Measurements from ENCODE around the gene ADARB1.

The ADARB1 gene

DNA sequence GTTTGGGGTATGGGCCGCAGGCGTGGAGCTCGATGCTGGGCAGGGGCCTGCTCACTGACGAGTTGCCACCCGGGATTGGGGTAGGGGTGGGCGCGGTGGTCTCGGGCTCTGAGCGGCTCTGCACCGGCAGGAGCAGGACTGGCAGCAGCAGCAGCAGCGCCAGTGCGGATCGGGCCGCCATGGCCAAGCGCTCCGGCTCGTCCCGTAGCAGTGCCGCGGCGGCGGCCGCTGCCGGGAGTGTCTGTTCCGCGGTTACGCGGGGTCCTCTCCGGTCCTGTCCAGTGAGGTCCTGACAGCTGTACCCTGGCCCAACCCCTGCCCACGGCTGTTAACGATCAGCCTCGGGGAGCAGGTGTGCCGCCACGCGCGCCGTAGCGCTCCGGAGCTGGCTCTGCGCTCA, 26.5 kb downstream of the ADARB1 start:
- no peaks in the 10 kb centered on the region for H3K36me3 ChIP-seq (ENCODE audit: control insufficient read depth, insufficient read depth, low read length)
- no peak overlapping the region for H3K4me3 ChIP-seq (ENCODE audit: low read depth, low read length)
- H3K4me2 ChIP-seq (ENCODE audit: low read length): no peak overlapping the region
- no peak overlapping the region for H3K27ac ChIP-seq
- no peaks in the 10 kb centered on the region for H3K27me3 ChIP-seq (ENCODE audit: control insufficient read depth, insufficient read depth, low read length)
- no peak overlapping the region for H3K9ac ChIP-seq
- H2AFZ ChIP-seq: no peak overlapping the region
- H3K4me1 ChIP-seq: no peaks in the 10 kb centered on the region
- H3K9me3 ChIP-seq (ENCODE audit: control insufficient read depth, low read length): no peaks in the 10 kb centered on the region
- no peak for TF ChIP-seq CTCF (IDR thresholded peaks at IDR 0.05)
- H3K79me2 ChIP-seq: no peaks in the 10 kb centered on the region

DNA sequence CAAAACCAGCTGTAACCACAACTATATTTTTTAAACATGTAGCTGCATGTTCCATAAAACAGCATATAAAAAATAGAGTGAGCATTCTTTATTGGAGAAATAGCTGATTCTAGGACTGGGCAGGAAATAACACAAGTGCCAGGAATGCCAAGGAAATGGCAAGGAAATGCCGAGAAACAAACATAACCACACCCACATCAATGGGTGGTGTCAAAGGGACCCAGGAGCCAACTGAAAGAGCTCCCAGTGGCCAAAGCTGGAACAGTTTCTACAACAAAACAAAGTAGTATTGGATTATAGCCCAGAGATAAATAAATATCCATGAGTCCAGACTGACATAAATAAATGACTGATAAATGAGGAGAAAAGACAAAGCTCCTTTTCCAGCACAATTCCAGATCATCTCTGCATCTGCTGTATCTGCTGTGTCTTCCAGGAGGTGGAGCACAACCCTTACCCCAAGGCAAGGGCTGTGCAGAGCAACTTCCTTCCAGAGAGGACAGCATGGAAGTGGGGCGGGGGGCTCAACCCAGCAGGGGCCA, 28.1 kb downstream of the ADARB1 start:
- no peak overlapping the region for H3K9ac ChIP-seq
- no peaks in the 10 kb centered on the region for H3K27me3 ChIP-seq (ENCODE audit: control insufficient read depth, insufficient read depth, low read length)
- H3K4me1 ChIP-seq: no peaks in the 10 kb centered on the region
- no peak overlapping the region for H3K4me2 ChIP-seq (ENCODE audit: low read length)
- H2AFZ ChIP-seq: no peak overlapping the region
- H3K79me2 ChIP-seq: no peaks in the 10 kb centered on the region
- H3K36me3 ChIP-seq (ENCODE audit: control insufficient read depth, insufficient read depth, low read length): no peaks in the 10 kb centered on the region
- H3K4me3 ChIP-seq (ENCODE audit: low read depth, low read length): no peak overlapping the region
- H3K27ac ChIP-seq: peak overlapping the region; percentile 15
- H3K9me3 ChIP-seq (ENCODE audit: control insufficient read depth, low read length): no peaks in the 10 kb centered on the region
- TF ChIP-seq CTCF (IDR thresholded peaks at IDR 0.05): no peak

GRCh38 chr21:45103971-45104520, 29.7 kb downstream of the ADARB1 start:
- Histone ChIP-seq H3K79me2 (no peaks in the 10 kb centered on the region), H3K9me3 (ENCODE audit: control insufficient read depth, low read length) (no peaks in the 10 kb centered on the region), H3K4me2 (ENCODE audit: low read length) (no peak overlapping the region), H3K9ac (no peak overlapping the region), H3K4me3 (ENCODE audit: low read depth, low read length) (no peak overlapping the region), H3K4me1 (no peaks in the 10 kb centered on the region), H3K36me3 (ENCODE audit: control insufficient read depth, insufficient read depth, low read length) (no peaks in the 10 kb centered on the region), H3K27ac (no peak overlapping the region), H3K27me3 (ENCODE audit: control insufficient read depth, insufficient read depth, low read length) (no peaks in the 10 kb centered on the region), H2AFZ (no peak overlapping the region)
- TF ChIP-seq CTCF (IDR thresholded peaks at IDR 0.05): no peak

DNA sequence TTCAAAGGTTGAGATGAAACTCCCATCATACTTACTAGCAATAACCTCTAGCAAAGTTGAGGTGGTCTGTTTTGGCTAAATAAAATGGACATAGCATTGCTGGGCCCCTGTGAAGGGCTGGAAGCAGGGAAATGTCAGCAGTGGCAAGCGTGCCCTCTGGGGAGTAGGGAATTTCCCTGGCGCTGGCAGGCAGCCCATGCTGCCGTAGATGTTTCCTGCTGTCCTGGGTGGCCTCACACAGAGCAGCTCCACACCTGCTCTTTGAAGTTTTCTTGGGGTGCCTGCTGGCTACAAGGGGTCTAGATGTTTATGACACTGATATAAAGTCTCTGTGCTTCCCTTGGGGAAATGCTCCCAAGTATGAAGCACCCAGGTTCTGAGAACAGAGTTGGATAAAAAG, 30.2 kb downstream of the ADARB1 start:
- H3K9me3 ChIP-seq (ENCODE audit: control insufficient read depth, low read length): no peaks in the 10 kb centered on the region
- no peak overlapping the region for H3K4me2 ChIP-seq (ENCODE audit: low read length)
- no peaks in the 10 kb centered on the region for H3K36me3 ChIP-seq (ENCODE audit: control insufficient read depth, insufficient read depth, low read length)
- no peaks in the 10 kb centered on the region for H3K4me1 ChIP-seq
- TF ChIP-seq CTCF (IDR thresholded peaks at IDR 0.05): no peak
- H3K4me3 ChIP-seq (ENCODE audit: low read depth, low read length): no peak overlapping the region
- no peaks in the 10 kb centered on the region for H3K27me3 ChIP-seq (ENCODE audit: control insufficient read depth, insufficient read depth, low read length)
- H3K27ac ChIP-seq: no peak overlapping the region
- H3K79me2 ChIP-seq: no peaks in the 10 kb centered on the region
- no peak overlapping the region for H3K9ac ChIP-seq
- no peak overlapping the region for H2AFZ ChIP-seq

DNA sequence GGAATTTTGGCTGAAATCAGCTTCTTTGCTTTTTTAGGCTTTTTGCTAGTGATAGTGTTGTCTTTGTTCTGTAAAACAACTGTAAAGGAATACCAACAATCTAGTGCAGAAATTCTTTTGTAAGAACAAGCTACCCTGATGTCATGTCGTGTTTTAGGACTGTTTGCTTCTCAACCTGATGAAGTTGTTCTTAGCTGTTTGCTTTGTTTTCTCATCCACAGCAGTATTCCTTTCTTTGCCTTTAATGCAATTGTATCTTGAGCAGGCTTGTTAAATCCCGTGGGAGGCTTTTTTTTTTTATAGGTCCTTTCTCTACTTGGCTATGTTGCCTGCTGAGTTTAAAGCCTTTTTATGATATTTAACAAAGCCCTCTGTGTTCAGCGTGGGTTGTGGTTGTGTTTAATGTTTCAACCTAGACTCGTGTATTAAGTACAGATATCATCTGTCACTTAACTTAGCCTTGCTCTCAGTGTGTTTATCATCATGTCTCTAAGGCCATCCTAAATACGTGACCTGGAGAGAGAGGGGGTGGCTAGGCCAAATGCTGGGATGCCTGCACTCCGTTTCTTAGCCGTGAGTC, 31.6 kb downstream of the ADARB1 start:
- Histone ChIP-seq H3K27me3 (ENCODE audit: control insufficient read depth, insufficient read depth, low read length) (no peaks in the 10 kb centered on the region), H3K27ac (no peak overlapping the region), H3K9me3 (ENCODE audit: control insufficient read depth, low read length) (no peaks in the 10 kb centered on the region), H3K9ac (no peak overlapping the region), H3K4me2 (ENCODE audit: low read length) (no peak overlapping the region), H2AFZ (no peak overlapping the region), H3K4me1 (no peaks in the 10 kb centered on the region), H3K79me2 (no peaks in the 10 kb centered on the region), H3K36me3 (ENCODE audit: control insufficient read depth, insufficient read depth, low read length) (no peaks in the 10 kb centered on the region), H3K4me3 (ENCODE audit: low read depth, low read length) (no peak overlapping the region)
- no peak for TF ChIP-seq CTCF (IDR thresholded peaks at IDR 0.05)
